ENCODE data around the gene SPATA22. TPM values are rescaled to one million over a fixed set of nuclear protein-coding genes. Genes with fewer than 3 reads are reported as not detected.
A peak's percentile ranks its signal among the peaks of the same experiment; 100 is the strongest.

Gene SPATA22
- polyA plus RNA-seq, 1 donor (not counting 4 experiments of a cell fraction or from before 2014, with no cell fraction given), result not detected

DNA sequence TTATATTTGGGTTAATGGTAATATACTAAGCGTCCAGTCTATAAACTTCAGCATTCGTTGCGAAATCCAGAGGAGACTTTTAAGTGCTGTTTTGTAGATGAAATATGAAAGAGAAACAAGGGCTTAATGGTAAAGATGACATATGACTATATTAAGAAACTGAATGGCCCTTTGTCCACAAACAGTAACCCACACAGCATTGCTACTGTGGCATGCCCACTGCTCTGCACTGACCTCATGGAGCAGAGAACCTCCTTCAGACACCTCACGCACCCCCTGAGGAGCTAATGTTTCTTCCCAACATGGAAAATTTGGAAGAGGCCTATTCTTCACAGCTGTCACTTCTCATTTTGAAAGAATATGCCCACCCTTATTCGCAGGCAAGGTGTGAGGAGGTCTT is 30.8 kb upstream of the SPATA22 start:
- FAIRE-seq, result no peak
- TF ChIP-seq, protein P1, sequence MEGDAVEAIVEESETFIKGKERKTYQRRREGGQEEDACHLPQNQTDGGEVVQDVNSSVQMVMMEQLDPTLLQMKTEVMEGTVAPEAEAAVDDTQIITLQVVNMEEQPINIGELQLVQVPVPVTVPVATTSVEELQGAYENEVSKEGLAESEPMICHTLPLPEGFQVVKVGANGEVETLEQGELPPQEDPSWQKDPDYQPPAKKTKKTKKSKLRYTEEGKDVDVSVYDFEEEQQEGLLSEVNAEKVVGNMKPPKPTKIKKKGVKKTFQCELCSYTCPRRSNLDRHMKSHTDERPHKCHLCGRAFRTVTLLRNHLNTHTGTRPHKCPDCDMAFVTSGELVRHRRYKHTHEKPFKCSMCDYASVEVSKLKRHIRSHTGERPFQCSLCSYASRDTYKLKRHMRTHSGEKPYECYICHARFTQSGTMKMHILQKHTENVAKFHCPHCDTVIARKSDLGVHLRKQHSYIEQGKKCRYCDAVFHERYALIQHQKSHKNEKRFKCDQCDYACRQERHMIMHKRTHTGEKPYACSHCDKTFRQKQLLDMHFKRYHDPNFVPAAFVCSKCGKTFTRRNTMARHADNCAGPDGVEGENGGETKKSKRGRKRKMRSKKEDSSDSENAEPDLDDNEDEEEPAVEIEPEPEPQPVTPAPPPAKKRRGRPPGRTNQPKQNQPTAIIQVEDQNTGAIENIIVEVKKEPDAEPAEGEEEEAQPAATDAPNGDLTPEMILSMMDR (optimal IDR thresholded peaks at IDR 0.05 in 1 of 3, IDR thresholded peaks at IDR 0.05 in 1 of 3, conservative IDR thresholded peaks at IDR 0.05 in 1 of 3; ENCODE audit: extremely low read depth in 1 of 3, insufficient read depth in 2 of 3, low read length in 3 of 3), result no peak
- no peak for TF ChIP-seq EZH2 (IDR thresholded peaks at IDR 0.05; ENCODE audit: low read length)

DNA sequence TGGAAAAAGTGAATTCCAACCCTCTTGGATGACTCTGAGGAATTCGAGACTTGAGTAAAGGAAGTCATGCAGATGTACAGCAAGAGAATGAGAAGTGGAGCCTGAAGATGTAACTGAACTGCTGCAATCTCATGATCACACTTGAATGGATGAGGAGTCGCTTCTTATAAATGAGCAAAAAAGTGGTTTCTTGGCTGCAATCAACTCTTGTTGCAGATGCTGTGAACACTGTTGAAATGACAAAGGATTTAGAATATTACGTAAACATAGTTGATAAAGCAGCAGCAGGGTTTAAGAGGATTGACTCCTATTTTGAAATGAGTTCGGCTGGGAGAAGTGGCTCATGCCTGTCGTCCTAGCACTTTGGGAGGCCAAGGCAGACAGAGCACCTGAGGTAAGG is 29.7 kb upstream of the SPATA22 start:
- Histone ChIP-seq H3K27me3 (ENCODE audit: control insufficient read depth, extremely low read depth, insufficient read depth, low read length) (no peaks in the 10 kb centered on the region), H3K4me2 (ENCODE audit: control insufficient read depth, extremely low read depth, insufficient read depth, low read depth, low read length) (no peak overlapping the region), H3K79me2 (ENCODE audit: control insufficient read depth, insufficient read depth, low read length) (no peaks in the 10 kb centered on the region), H3K9me1 (ENCODE audit: control insufficient read depth, extremely low read depth, insufficient read depth, low read length) (no peaks in the 10 kb centered on the region), H3K9me3 (ENCODE audit: control insufficient read depth, low read depth, low read length) (no peaks in the 10 kb centered on the region), H4K20me1 (ENCODE audit: control insufficient read depth, extremely low read depth, insufficient read depth, low read length) (no peaks in the 10 kb centered on the region), H3K4me1 (ENCODE audit: control insufficient read depth, extremely low read depth, insufficient read depth, low read length) (no peaks in the 10 kb centered on the region), H3K27ac (ENCODE audit: control insufficient read depth, insufficient read depth, low read length) (no peak overlapping the region), H2AFZ (ENCODE audit: control insufficient read depth, low read length) (no peak overlapping the region), H3K36me3 (ENCODE audit: control insufficient read depth in 2 of 2, extremely low read depth in 1 of 2, insufficient read depth in 2 of 2, low read length in 2 of 2) (no peaks in the 10 kb centered on the region), H3K9ac (ENCODE audit: control insufficient read depth, extremely low read depth, insufficient read depth, low read length) (no peak overlapping the region), H3K4me3 (ENCODE audit: control insufficient read depth in 2 of 3, extremely low read depth in 1 of 3, insufficient read depth in 2 of 3, low read depth in 1 of 3, low read length in 3 of 3) (no peak overlapping the region)
- FAIRE-seq, result peak; percentile 9
- TF ChIP-seq EZH2 (IDR thresholded peaks at IDR 0.05; ENCODE audit: low read length), result no peak
- TF ChIP-seq, protein P1 (optimal IDR thresholded peaks at IDR 0.05 in 1 of 3, IDR thresholded peaks at IDR 0.05 in 1 of 3, conservative IDR thresholded peaks at IDR 0.05 in 1 of 3; ENCODE audit: extremely low read depth in 1 of 3, insufficient read depth in 2 of 3, low read length in 3 of 3), result no peak
- no peak for DNase-seq (ENCODE audit: low read depth, low spot score)
- dilution Hi-C loops (cut with MboI; ENCODE audit: extremely low pct_ligation_motif_present, low sequenced_read_pairs), result no loop called here

More for the DNA sequence above, 30.8 kb upstream of the SPATA22 start:
- Histone ChIP-seq H3K27me3 (ENCODE audit: control insufficient read depth, extremely low read depth, insufficient read depth, low read length) (no peaks in the 10 kb centered on the region), H3K27ac (ENCODE audit: control insufficient read depth, insufficient read depth, low read length) (no peak overlapping the region), H3K4me1 (ENCODE audit: control insufficient read depth, extremely low read depth, insufficient read depth, low read length) (no peaks in the 10 kb centered on the region), H3K9me1 (ENCODE audit: control insufficient read depth, extremely low read depth, insufficient read depth, low read length) (no peaks in the 10 kb centered on the region), H3K9ac (ENCODE audit: control insufficient read depth, extremely low read depth, insufficient read depth, low read length) (no peak overlapping the region), H4K20me1 (ENCODE audit: control insufficient read depth, extremely low read depth, insufficient read depth, low read length) (no peaks in the 10 kb centered on the region), H3K9me3 (ENCODE audit: control insufficient read depth, low read depth, low read length) (no peaks in the 10 kb centered on the region), H3K4me2 (ENCODE audit: control insufficient read depth, extremely low read depth, insufficient read depth, low read depth, low read length) (no peak overlapping the region), H2AFZ (ENCODE audit: control insufficient read depth, low read length) (no peak overlapping the region), H3K36me3 (ENCODE audit: control insufficient read depth in 2 of 2, extremely low read depth in 1 of 2, insufficient read depth in 2 of 2, low read length in 2 of 2) (no peaks in the 10 kb centered on the region), H3K79me2 (ENCODE audit: control insufficient read depth, insufficient read depth, low read length) (no peaks in the 10 kb centered on the region), H3K4me3 (ENCODE audit: control insufficient read depth in 2 of 3, extremely low read depth in 1 of 3, insufficient read depth in 2 of 3, low read depth in 1 of 3, low read length in 3 of 3) (no peak overlapping the region)
- dilution Hi-C loops (cut with MboI; ENCODE audit: extremely low pct_ligation_motif_present, low sequenced_read_pairs), result no loop called here
- DNase-seq (ENCODE audit: low read depth, low spot score), result no peak

All from keratinocyte (primary cell).